ENCODE data around the gene NFATC1.

NFATC1 gene

DNA sequence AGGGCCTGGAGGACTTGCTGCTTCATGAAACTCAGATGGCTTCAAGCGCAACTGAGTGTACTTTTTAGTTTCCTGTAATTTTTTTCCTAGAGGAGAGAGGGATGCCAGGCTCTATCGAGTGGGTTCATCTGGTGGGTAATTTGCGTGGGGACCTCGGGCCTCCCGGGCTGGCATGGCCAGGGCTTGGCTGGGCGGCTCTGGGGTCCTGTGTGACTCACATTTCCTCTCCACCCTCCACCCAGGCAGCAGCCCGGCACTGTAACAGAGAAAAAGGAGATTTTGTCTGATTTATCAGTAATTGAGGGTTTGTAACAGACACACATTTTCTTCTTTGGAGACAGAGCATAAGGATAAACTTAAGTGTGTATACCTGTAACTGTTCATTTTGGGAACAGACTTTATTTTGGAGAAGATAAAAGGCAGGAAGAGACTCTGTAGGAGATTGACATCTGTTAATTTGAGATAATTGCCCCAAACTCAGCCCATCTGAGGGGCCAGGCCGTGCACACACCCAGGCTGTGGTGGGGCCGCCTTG lies 64.3 kb downstream of the NFATC1 start:
- no peak for DNase-seq

DNA sequence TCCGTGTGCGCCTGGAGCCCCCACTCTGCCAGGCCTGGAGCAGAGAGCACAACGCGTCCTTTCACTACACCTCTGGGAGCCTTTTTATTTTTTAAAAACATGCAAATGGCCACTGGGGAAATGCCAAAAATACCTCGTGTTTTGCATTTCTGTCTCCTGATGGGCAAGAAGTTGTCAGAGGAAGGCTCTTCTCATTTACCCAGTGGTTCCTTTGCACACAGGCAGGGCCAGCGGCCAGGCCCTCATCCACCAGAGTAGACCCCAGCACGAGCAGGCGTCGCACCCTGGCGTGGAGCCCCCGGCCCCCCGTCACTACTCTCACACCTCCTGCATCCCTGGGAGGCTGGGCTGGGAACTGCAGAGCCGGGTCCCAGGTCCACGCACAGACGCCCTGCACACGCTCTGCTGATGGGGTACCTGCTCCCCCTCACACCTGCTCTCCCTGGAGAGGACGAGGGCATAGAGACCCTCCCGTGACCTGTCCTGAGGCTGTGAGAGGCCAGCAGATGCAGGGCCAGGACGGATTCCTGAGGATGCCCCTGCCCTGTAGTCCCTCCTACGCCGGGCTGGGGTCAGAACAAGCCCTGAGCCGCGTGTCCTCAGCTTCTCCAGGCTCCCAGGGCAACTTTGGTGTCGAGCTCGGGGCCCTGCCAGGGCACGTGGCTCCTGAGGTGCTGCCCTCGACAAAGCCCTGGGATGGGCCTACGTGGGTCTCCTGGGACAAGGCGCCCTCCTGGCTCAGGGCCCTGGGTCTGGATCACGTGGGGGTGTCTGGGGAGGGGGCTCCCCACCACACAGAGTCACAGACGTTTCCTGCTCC lies 65.0 kb downstream of the NFATC1 start:
- DNase-seq = no peak

DNA sequence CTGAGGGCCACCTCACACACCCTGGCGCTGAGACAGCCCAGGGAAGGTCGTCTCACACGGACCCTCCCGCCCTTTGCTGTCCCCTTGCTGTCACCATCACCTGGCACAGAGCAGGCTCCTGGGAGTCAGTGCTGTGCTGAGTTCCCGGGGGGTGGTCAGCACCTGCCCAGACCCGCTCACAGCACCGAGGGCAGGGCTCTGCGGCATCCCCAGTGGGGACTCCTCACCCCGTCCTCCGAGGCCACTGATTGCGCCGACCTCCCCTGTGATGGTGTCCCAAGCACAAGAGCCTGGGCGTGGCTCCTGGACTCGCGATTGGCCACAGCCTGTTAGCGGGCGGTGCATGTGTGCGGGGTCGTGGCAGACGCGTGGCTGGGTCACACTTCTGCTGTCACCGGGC lies 65.9 kb downstream of the NFATC1 start:
- DNase-seq = no peak

DNA sequence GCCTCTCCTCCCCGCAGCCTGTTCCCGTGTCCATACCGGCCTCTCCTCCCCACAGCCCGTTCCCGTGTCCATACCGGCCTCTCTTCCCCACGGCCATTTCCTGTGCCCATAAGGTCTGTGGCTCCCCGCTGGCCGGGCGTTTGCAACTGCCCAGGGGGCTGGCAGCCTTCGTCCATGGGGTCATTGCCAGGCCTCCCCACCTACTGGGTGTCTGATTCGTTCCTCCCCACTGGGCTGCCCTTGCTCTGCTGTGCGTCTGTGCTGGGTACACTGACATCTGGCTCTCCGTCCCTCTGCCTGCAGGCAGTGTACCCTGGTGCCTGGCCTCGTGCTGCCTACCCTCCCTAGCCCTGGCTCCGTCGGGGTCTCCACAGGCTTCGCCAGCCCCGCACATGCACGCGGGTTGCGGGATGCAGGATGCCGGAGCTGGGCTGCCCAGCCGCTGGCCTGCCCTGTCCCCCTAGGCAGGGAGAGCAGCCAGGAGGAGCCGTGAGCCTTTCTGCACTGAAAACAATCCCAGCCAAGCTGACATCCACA lies 67.8 kb downstream of the NFATC1 start:
- DNase-seq = no peak

DNA sequence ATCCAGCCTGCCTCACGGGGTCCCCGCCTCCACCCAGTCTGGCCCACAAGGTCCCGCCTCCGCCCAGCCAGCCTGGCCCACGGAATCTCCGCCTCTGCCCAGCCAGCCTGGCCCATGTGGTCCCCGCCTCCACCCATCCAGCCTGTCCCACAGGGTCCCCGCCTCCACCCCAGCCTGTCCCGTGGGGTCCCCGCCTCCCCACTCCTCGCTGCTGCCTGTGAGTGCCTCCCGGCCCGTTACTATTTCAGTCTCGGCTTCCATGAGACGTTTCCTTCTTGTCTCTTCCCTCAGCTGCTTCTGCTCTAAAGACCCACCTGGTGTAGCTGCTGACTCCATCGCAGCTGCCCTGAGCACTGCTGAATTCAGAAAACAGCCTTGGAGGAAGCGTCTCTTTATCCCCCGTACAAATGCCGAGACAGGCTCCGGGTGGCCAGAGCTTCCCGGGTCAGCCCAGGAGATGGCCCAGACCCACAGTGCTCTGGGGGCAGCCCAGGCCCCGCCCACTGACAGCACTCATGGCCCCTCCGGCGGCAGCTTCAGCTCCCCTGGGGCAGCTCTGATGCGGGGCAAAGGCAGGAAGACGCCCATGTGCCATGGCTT lies 69.8 kb downstream of the NFATC1 start:
- no peak for DNase-seq

DNA sequence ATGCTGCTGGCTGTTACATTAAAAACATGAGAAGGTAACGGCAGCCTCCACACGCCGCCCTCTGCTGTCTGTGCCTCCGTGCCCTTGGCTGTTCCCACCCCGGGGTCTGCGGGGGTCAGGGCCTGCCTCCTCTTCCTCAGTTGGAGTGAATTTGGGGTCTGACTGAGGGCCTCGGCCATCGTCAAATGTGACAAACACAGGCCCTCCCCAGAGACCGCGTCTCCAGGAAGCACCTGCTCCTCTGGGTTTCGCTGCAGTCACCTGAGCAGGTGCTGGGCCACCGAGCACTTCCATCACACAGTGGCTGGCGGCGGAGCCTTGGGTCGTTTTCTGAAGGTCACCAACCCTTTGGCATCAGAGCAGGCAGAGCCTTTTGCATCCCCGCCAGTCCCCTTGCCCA lies 70.9 kb downstream of the NFATC1 start:
- no peak for DNase-seq

DNA sequence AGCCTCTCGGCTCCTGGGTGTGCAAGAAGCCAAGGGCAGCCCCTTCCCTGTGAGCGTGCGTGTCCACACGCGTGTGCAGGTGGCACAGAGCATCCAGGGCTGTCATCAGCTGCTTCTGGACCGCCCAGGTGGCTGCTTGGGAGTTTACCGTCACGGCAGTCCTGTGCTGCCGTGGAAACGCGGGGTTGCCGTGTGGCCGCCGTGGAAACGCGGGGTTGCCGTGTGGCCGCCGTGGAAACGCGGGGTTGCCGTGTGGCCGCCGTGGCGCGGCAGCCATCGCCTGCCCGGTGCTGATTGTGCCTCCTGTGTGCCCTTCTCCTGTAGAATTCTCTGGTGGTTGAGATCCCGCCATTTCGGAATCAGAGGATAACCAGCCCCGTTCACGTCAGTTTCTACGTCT lies 71.4 kb downstream of the NFATC1 start:
- no peak for DNase-seq

DNA sequence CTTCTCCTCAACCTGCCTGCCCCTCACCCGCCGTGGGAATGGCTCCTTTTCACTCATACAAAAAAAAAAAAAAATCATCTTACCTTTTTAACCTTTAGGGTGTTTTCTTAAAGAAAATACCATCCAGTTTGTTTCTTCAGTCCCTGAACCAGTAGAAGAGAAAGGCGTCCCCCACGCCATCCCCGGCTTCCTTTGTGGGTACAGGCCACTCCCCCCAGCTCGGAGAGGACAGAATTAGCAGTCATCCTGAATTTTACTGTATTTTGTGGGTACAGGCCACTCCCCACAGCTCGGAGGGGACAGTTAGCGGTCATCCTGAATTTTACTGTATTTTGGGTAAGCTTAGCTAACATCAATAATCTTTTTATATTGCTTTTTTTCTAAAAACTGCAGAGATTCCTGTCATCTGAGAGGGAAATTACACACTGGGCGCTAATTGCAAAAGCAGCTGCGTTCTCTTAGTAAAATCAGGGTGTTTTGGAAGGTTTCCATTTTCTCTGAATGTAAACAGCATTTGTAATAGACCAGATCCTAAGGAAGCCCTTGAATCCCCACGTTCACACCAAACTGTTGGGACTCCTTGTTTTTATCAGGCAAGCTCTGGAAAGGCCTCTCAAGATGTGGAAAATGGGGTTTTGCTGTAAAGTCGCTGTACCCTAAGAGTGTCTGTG lies 72.5 kb downstream of the NFATC1 start:
- no peak for DNase-seq

DNA sequence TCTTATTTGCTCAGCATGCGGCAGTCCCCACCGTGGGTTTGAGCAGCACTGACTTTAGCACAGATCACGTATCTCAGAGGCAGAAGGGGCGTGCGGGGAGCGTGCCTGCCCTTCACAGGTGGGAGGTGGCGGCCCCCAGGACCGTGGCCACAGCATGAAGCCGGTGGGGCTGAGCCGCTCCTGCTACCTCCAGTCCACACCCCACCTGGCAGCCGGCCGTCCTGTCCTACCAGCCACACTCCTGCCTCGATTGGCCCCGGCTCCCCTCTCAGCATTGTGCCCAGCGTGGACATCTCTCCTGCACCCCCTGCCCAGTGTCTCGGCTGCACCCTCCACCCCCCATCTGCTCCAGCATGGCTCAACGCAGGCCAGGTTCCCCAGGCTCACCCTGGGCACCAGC lies 73.6 kb downstream of the NFATC1 start:
- no peak for DNase-seq

DNA sequence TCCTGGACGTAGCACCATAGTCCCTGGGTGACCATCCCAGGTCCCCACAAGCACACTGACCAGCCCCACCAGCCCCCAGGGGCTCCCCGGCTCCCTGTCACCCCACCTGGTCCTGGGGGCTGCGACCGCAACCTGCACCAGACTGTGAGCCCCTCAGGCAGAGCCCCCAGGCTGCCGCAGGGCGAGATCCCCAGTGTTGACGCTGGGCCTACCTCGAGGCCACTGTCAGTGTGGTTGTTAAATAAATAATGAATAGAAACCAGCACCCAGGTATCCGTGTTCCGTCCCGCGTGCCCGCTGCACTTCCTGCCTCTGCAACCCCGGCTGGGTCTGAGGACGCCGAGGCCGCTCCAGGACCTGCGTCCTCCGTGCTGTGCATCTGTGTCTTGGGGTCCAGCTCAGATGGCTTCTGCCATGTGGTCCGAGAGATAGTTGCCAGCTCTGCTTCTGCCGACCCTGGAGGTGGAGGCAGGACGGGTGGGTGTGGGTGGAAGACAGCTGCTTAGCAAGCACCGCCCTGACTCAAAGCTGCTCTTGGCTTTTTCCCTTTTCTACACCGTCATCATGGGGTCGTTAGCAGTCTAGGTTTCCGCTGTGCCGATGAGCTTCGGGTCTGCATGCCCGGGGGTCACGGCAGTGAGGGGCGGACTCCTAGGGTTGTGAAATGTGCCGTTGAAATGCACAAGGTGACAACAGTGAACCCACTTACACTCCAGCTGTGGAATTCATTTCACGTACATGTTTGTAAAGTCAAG lies 74.2 kb downstream of the NFATC1 start:
- no peak for DNase-seq

DNA sequence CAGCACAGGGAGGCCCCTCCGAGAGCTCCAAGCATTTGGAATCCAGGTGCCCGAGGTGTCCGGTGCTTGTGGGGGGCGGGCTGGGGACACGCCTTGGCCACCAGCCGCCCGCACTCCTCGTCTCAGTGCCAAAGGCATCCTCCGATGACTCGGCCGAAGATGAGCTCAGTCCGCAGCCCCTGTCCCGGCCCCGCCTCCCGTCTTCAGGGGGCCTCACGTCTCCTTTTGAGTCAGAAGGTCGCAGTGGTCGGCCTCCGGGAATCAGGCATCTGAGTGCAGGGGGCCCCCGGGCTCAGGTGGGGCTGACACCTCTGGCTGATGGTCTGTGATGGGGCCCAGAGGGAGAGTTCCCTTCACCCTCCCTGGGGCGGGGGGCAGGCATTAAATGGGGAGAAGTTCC lies 74.8 kb downstream of the NFATC1 start:
- DNase-seq = no peak

DNA sequence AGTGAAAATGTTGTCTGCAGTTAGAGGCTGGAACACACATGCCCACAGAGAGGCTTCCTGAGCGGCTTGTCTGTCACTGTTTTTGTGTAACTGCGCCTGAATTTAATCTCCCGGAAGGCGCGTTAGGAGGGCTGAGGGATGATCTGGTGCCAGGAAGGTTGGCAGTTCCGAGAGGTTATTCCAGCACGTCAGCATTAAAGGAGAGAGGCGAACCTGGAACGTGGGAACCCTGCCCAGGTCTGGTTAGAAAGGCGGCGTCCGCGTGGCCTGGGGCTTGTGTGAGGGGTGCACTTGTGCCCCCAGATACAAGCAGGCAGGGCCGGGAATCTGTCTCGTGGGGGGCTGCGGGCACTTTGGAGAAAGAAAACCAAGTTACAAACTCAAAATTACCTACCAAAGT lies 75.3 kb downstream of the NFATC1 start:
- DNase-seq = no peak

DNA sequence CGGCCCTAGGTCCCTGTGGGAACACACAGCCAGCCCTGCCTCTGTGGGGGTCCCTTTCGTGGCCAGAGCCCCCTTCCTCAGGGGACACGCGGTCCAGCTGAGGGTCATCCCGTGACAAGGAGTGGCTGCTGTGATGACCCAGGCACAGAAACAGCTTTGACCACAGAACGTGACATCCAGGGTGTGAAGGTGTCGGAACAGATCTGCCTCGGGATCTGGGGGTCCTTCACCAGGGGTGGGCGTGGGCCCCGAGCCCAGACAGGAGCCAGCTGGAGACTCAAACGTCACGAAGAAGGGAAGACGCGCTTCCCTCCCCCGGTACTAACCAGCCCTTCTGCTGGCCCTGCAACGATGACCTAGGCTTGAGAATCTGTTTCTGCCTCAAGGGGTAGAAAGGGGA lies 75.9 kb downstream of the NFATC1 start:
- no peak for DNase-seq

DNA sequence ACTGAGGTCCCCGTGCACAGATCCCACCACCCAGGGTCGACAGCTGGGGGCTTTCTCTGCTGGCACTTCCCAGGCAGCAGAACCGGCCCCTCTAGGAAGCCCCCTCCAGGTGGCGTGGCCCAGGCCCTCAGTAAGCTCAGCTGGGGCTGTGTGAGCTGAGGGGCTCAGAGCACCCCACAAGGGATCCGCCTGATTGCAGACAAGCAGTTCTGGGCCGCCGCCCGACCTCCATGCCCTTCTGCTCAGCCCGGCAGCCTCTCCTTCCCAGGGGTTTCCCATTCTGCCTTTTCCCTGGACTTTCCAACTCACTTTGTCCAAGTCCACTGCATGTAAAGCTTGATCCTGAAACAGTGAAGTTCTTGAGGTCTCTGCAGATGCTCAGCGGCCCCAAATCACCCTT lies 76.4 kb downstream of the NFATC1 start:
- DNase-seq = no peak

DNA sequence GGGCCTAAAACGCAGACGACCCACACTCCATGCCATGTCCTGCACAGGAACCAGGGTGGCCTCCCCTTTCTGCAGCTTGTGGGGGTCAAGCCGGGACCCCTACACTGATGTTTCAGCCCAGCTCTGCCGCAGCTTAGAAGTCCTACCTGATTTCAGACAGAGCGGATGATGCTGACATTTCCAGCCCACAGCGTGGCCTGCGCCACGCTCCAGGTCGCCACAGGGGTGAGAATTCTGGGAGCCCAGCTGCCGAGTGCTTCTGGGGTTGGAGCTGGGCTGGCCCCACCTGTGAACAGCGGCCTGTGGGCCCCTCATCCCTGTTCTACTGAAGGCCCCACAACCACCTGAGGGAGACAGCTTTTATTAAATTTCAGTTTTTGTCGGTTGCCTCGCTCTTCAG lies 77.2 kb downstream of the NFATC1 start:
- no peak for DNase-seq

DNA sequence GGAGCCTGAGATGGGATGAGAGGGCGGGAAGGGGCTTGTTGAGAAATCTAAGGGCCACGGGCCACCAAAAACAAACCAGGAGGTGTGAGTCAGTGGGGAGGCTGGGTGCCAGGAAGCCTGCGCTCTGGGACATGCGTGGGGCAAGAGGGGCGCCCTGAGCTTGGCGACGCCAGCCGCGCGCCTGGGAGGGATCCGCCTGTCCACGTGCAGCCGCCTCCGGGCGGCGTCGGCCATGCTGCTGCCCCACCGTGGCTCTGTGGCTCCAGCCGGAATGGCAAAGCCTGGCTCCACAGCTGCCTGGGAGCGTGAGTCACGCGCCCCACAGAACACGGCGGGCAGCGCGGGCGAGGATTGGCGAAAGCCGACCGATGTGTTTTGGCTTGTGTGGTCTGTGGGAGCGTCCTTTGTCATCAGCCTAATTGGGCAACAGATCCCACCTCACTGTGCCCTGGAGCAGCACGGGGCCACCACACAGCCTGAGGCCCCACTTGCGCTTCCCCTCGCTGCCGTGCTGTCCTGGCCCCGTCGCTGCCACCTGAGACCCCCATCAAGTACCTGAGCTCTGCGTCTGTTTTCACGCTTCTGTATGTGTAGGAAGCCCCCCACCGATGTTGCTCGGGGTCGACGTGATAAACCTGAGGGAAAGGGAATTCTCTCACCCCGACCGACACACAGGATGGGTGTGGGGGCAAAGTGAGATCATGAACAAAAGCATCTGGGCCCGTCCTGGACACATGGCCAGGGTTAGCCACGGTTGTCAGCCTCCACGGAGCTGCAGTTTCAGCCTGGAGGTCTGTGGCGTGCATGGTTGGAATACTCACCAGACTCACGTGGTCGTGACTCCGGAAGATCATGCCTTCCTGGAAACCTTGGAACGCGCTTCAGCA lies 80.5 kb downstream of the NFATC1 start:
- no peak for DNase-seq

DNA sequence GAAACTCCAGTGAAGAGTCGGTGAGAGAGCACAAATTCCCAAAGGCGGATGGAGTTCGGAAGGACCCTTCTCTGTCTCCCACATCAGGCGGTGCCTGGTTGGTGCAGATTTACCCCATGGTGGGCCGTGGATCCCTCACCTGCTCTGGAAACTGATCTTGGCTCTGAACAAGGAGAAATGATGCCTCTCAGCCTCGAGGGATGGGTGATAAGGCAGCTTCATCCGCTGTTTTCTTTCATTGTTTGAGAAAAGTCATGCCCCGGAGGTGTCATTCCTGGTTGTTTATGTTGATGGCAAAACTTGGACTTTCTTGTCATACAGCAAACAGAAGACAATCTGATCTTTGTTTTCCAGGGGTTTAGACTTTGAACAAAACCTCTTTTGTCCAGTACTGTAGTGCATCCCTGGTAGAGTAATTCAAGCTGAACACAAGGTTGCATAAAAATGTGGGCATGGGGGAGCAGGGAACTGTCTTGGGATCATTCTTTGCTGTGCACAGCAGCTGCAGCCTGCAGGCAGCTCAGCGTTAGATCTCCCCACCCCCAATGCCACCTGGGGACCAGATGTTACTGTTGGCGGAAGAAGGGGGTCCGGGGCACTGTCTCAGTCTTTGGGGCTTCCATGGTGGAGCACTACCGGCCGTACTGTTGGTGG lies 81.3 kb downstream of the NFATC1 start:
- DNase-seq = no peak

DNA sequence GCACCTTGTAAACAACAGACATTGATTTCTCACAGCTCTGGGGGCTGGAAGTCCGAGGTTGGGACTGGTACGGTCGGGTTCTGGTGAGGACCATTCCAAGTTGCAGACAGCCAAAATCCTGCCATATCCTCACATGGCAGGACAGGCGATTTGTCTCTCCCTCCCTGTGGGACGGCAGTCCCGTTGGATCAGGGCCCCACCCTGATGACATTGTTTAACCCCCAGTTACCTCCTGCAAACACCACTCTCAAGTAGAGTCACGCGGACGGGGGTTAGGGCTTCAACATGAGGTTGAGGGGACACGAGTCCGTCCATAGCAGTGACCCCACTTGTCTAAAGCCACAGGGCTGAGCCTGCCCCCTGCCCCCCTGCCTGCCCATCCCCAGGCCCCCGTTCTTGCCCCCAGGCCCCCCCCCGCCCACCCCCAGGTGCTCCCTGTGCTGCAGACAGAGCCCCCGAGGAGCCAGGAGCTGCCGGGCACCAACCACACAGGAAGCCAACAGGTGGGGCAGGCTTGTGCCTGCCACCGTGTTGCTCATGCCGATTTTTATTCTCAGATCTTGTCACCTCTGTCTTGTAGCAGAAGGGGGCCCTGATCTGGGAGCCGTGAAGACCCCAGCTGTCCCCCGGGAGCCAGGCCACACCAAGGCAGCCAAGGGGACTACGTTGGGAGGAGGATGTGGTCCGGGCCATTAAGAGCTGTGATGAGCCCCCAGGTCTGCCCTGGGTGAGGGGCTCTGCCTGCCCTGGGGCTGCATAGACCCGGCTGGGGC lies 82.2 kb downstream of the NFATC1 start:
- DNase-seq = no peak

DNA sequence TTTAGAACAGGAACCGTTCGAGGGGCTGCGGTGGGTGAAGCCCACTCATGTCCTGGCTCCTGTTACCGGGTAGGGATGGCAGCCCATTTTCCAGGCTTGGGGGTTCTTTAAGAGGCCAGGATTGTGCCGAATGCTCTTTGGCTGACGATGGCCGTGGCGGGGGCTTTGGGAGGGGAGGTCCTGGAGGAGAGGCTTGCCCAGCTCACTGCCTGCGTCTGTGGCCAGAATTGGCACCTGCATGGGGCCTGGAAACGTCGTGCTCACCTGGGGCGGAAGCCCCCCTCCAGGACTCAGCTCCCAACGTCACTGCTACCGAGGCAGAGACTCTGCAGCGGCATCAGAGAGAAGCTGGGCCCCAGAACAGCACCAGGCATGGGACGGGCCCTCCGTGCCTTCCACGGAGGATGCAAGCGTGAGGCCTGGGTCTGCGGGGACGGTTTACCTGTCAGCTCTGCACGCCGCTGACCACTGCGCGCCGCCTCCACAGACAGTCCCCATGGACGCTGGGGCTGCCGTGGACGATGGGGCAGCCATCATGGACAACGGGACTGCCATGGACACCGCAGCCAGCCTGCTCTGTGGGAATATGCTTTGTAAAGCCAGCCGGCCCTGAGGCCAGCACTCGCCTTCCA lies 82.9 kb downstream of the NFATC1 start:
- no peak for DNase-seq

DNA sequence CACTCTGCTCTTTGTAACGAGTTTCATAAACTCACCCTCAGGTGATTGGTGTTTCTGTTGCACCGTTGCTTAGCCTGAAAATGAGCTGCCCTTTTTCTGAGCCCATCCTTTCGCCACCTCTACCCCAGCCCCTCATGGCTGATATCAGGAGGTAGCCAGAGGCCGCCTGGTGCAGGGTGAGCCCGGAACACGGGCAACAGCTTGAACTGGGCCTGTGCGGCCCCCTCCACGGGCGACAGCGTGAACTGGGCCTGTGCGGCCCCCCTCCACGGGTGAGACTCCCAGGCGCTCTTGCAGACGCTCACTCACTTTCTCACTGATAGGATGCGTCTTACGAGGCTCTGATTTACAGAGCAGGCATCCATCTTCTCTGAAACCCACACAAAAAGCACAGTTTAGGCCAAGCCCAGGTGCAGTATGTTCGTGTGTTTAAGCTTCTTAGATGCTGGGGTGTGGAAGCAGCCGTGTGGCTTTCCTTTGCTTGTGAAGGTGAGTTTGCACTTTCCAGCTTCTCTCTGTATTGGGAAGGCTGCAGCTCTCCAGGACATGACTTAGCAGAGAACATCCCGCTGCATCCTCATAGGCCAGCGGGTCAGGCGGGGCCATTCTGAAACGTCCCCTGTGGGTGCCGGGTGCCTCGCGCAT lies 83.5 kb downstream of the NFATC1 start:
- DNase-seq = no peak

All from GF-D8 (cell line).